ENCODE data around the gene MYOZ1.

MYOZ1 gene

GRCh38 chr10:73593110-73593509 is 48.2 kb downstream of the MYOZ1 start:
- no peak for DNase-seq (ENCODE audit: low read depth)

GRCh38 chr10:73591935-73592699 is 49.2 kb downstream of the MYOZ1 start:
- peak; percentile 53 for DNase-seq (ENCODE audit: low read depth)

GRCh38 chr10:73590881-73591799 is 50.1 kb downstream of the MYOZ1 start, which contains the start of gene USP54:
Gene USP54, minus strand, starts transcription at chr10:73591342. Its CDS starts 15,684 bp downstream, at chr10:73575658.
- DNase-seq (ENCODE audit: low read depth), result peak; percentile 80

GRCh38 chr10:73589563-73590126 is 51.6 kb downstream of the MYOZ1 start:
- peak; percentile 19 for DNase-seq (ENCODE audit: low read depth)

- DNase-seq (ENCODE audit: low read depth), result peak; percentile 7
Measured at GRCh38 chr10:73588656-73589055, 52.6 kb downstream of the MYOZ1 start.

- peak; percentile 94 for DNase-seq (ENCODE audit: low read depth)
Measured at GRCh38 chr10:73586583-73586984, 54.7 kb downstream of the MYOZ1 start.

GRCh38 chr10:73585327-73585726 is 55.9 kb downstream of the MYOZ1 start:
- DNase-seq (ENCODE audit: low read depth), result peak; percentile 34

GRCh38 chr10:73584737-73585136 is 56.5 kb downstream of the MYOZ1 start:
- DNase-seq (ENCODE audit: low read depth), result peak; percentile 45

- no peak for DNase-seq (ENCODE audit: low read depth)
Measured at GRCh38 chr10:73581918-73582317, 59.4 kb downstream of the MYOZ1 start.
